ENCODE data around the gene ARHGAP28. TPM values are rescaled to one million over a fixed set of nuclear protein-coding genes. Genes with fewer than 3 reads are reported as not detected.
"Not testable (repeated sequence)": the region's sequence is repeated elsewhere in the genome, so short reads cannot be mapped to it uniquely, and the experiment has no call there.

ARHGAP28 gene
- total and polyA plus RNA-seq, 4 experiments from 2014 or later, result not detected

GRCh38 chr18:6798896-6799295, 69.4 kb downstream of the ARHGAP28 start:
- Histone ChIP-seq H3K36me3 (ENCODE audit: insufficient read depth, low read length) (no peaks in the 10 kb centered on the region), H3K27ac (ENCODE audit: low read depth, low read length) (no peak overlapping the region), H3K4me1 (ENCODE audit: insufficient read depth, low read length) (no peaks in the 10 kb centered on the region), H3K9me3 (ENCODE audit: control insufficient read depth in 1 of 2, low read length in 2 of 2) (peaks cover 0 to 3% of the 10 kb centered on the region in 2 donors), H3K27me3 (ENCODE audit: insufficient read depth, low read length) (no peaks in the 10 kb centered on the region), H3K4me3 (ENCODE audit: low read length in 2 of 2) (no peak overlapping the region)
- no peak for DNase-seq
- intact Hi-C loops (cut with micrococcal nuclease), result no loop called here
- Mint-ChIP-seq H3K27ac (no peak overlapping the region), H3K27me3 (no peaks in the 10 kb centered on the region), H3K4me1 (no peaks in the 10 kb centered on the region), H3K9me3 (peaks cover 5 to 26% (median 8%) of the 10 kb centered on the region in 8 donors), H3K36me3 (no peaks in the 10 kb centered on the region), H3K4me3 (no peak overlapping the region)
- ChIA-PET CTCF (ENCODE audit: partially characterized antibody) (no interaction called here), POLR2A (ENCODE audit: partially characterized antibody) (no interaction called here)

- H3K27ac Mint-ChIP-seq; H3K27me3 ChIP-seq (ENCODE audit: insufficient read depth, low read length); H3K36me3 ChIP-seq (ENCODE audit: insufficient read depth, low read length); H3K4me1 ChIP-seq (ENCODE audit: insufficient read depth, low read length); H3K9me3 ChIP-seq (ENCODE audit: control insufficient read depth in 1 of 2, low read length in 2 of 2); POLR2A ChIA-PET (ENCODE audit: partially characterized antibody); CTCF ChIA-PET (ENCODE audit: partially characterized antibody); H3K36me3 Mint-ChIP-seq; DNase-seq; H3K27me3 Mint-ChIP-seq; H3K4me3 Mint-ChIP-seq; H3K4me1 Mint-ChIP-seq; H3K4me3 ChIP-seq (ENCODE audit: low read length in 2 of 2); H3K27ac ChIP-seq (ENCODE audit: low read depth, low read length); intact Hi-C loops (cut with micrococcal nuclease): not testable (repeated sequence)
- H3K9me3 Mint-ChIP-seq, result peaks cover 5 to 24% (median 8%) of the 10 kb centered on the region in 8 donors
Observed at GRCh38 chr18:6800309-6800708, 70.8 kb downstream of the ARHGAP28 start.

- H3K27me3 ChIP-seq (ENCODE audit: insufficient read depth, low read length), result no peaks in the 10 kb centered on the region
- no peaks in the 10 kb centered on the region for H3K36me3 Mint-ChIP-seq
- H3K36me3 ChIP-seq (ENCODE audit: insufficient read depth, low read length), result no peaks in the 10 kb centered on the region
- H3K27ac Mint-ChIP-seq, result no peak overlapping the region
- H3K9me3 ChIP-seq (ENCODE audit: control insufficient read depth in 1 of 2, low read length in 2 of 2), result no peaks in the 10 kb centered on the region
- no peaks in the 10 kb centered on the region for H3K27me3 Mint-ChIP-seq
- H3K9me3 Mint-ChIP-seq, result peaks cover under 1 to 13% (median 6%) of the 10 kb centered on the region in 8 donors
- H3K27ac ChIP-seq (ENCODE audit: low read depth, low read length), result no peak overlapping the region
- no peaks in the 10 kb centered on the region for H3K4me1 Mint-ChIP-seq
- intact Hi-C loops (cut with micrococcal nuclease), result no loop called here
- H3K4me1 ChIP-seq (ENCODE audit: insufficient read depth, low read length), result no peaks in the 10 kb centered on the region
- ChIA-PET CTCF (ENCODE audit: partially characterized antibody) (no interaction called here), POLR2A (ENCODE audit: partially characterized antibody) (no interaction called here)
- no peak overlapping the region for H3K4me3 Mint-ChIP-seq
- DNase-seq, result no peak
- no peak overlapping the region for H3K4me3 ChIP-seq (ENCODE audit: low read length in 2 of 2)
Observed at GRCh38 chr18:6807515-6808257, 78.2 kb downstream of the ARHGAP28 start.

- intact Hi-C loops (cut with micrococcal nuclease), result no loop called here
- Mint-ChIP-seq H3K4me1 (no peaks in the 10 kb centered on the region), H3K4me3 (no peak overlapping the region), H3K27ac (no peak overlapping the region), H3K36me3 (no peaks in the 10 kb centered on the region), H3K27me3 (no peaks in the 10 kb centered on the region), H3K9me3 (peaks cover 2 to 13% (median 6%) of the 10 kb centered on the region in 8 donors)
- POLR2A ChIA-PET (ENCODE audit: partially characterized antibody), result no interaction called here
- no peaks in the 10 kb centered on the region for H3K27me3 ChIP-seq (ENCODE audit: insufficient read depth, low read length)
- H3K4me3 ChIP-seq (ENCODE audit: low read length in 2 of 2), result no peak overlapping the region
- H3K36me3 ChIP-seq (ENCODE audit: insufficient read depth, low read length), result no peaks in the 10 kb centered on the region
- H3K4me1 ChIP-seq (ENCODE audit: insufficient read depth, low read length), result no peaks in the 10 kb centered on the region
- CTCF ChIA-PET (ENCODE audit: partially characterized antibody), result no interaction called here
- no peak for DNase-seq
- no peak overlapping the region for H3K27ac ChIP-seq (ENCODE audit: low read depth, low read length)
- no peaks in the 10 kb centered on the region for H3K9me3 ChIP-seq (ENCODE audit: control insufficient read depth in 1 of 2, low read length in 2 of 2)
Observed at GRCh38 chr18:6810191-6810590, 80.7 kb downstream of the ARHGAP28 start.

GRCh38 chr18:6811816-6812215, 82.3 kb downstream of the ARHGAP28 start:
- DNase-seq, result no peak
- no peaks in the 10 kb centered on the region for H3K36me3 Mint-ChIP-seq
- H3K27me3 Mint-ChIP-seq, result no peaks in the 10 kb centered on the region
- Histone ChIP-seq H3K27me3 (ENCODE audit: insufficient read depth, low read length) (no peaks in the 10 kb centered on the region), H3K36me3 (ENCODE audit: insufficient read depth, low read length) (no peaks in the 10 kb centered on the region), H3K27ac (ENCODE audit: low read depth, low read length) (no peak overlapping the region), H3K4me1 (ENCODE audit: insufficient read depth, low read length) (no peaks in the 10 kb centered on the region), H3K4me3 (ENCODE audit: low read length in 2 of 2) (no peak overlapping the region), H3K9me3 (ENCODE audit: control insufficient read depth in 1 of 2, low read length in 2 of 2) (no peaks in the 10 kb centered on the region)
- H3K4me1 Mint-ChIP-seq, result no peaks in the 10 kb centered on the region
- peaks cover 2 to 13% (median 4%) of the 10 kb centered on the region in 8 donors for H3K9me3 Mint-ChIP-seq
- POLR2A ChIA-PET (ENCODE audit: partially characterized antibody), result no interaction called here
- no peak overlapping the region for H3K4me3 Mint-ChIP-seq
- H3K27ac Mint-ChIP-seq, result no peak overlapping the region
- intact Hi-C loops (cut with micrococcal nuclease), result no loop called here
- CTCF ChIA-PET (ENCODE audit: partially characterized antibody), result no interaction called here

- no peaks in the 10 kb centered on the region for H3K4me1 Mint-ChIP-seq
- H3K9me3 Mint-ChIP-seq, result peaks cover 0 to 8% (median 3%) of the 10 kb centered on the region in 8 donors
- no peaks in the 10 kb centered on the region for H3K9me3 ChIP-seq (ENCODE audit: control insufficient read depth in 1 of 2, low read length in 2 of 2)
- H3K36me3 Mint-ChIP-seq, result no peaks in the 10 kb centered on the region
- no peak overlapping the region for H3K4me3 ChIP-seq (ENCODE audit: low read length in 2 of 2)
- DNase-seq, result no peak
- no peaks in the 10 kb centered on the region for H3K27me3 Mint-ChIP-seq
- H3K36me3 ChIP-seq (ENCODE audit: insufficient read depth, low read length), result no peaks in the 10 kb centered on the region
- POLR2A ChIA-PET (ENCODE audit: partially characterized antibody), result no interaction called here
- no peaks in the 10 kb centered on the region for H3K4me1 ChIP-seq (ENCODE audit: insufficient read depth, low read length)
- no peak overlapping the region for H3K27ac ChIP-seq (ENCODE audit: low read depth, low read length)
- H3K4me3 Mint-ChIP-seq, result no peak overlapping the region
- no peaks in the 10 kb centered on the region for H3K27me3 ChIP-seq (ENCODE audit: insufficient read depth, low read length)
- intact Hi-C loops (cut with micrococcal nuclease), result no loop called here
- CTCF ChIA-PET (ENCODE audit: partially characterized antibody), result no interaction called here
- H3K27ac Mint-ChIP-seq, result no peak overlapping the region
Observed at GRCh38 chr18:6814882-6815425, 85.4 kb downstream of the ARHGAP28 start.

GRCh38 chr18:6816154-6816553, 86.6 kb downstream of the ARHGAP28 start:
- peaks cover 0 to 8% (median 5%) of the 10 kb centered on the region in 8 donors for H3K9me3 Mint-ChIP-seq

More at GRCh38 chr18:6816154-6816553, 86.6 kb downstream of the ARHGAP28 start:
- H3K4me1 ChIP-seq (ENCODE audit: insufficient read depth, low read length), result no peaks in the 10 kb centered on the region
- no peak overlapping the region for H3K4me3 ChIP-seq (ENCODE audit: low read length in 2 of 2)
- Mint-ChIP-seq H3K27me3 (no peaks in the 10 kb centered on the region), H3K4me1 (no peaks in the 10 kb centered on the region), H3K27ac (no peak overlapping the region), H3K36me3 (no peaks in the 10 kb centered on the region), H3K4me3 (no peak overlapping the region)
- no peaks in the 10 kb centered on the region for H3K36me3 ChIP-seq (ENCODE audit: insufficient read depth, low read length)
- DNase-seq, result no peak
- CTCF ChIA-PET (ENCODE audit: partially characterized antibody), result no interaction called here
- POLR2A ChIA-PET (ENCODE audit: partially characterized antibody), result no interaction called here
- no peaks in the 10 kb centered on the region for H3K27me3 ChIP-seq (ENCODE audit: insufficient read depth, low read length)
- intact Hi-C loops (cut with micrococcal nuclease), result no loop called here
- H3K27ac ChIP-seq (ENCODE audit: low read depth, low read length), result no peak overlapping the region
- H3K9me3 ChIP-seq (ENCODE audit: control insufficient read depth in 1 of 2, low read length in 2 of 2), result no peaks in the 10 kb centered on the region
